Rectal smooth muscle tissue (tissue), 1 donor: Measurements from ENCODE around the gene DNAH17.
"Not testable (repeated sequence)": the region's sequence is repeated elsewhere in the genome, so short reads cannot be mapped to it uniquely, and the experiment has no call there.

Experiments used
- H3K27ac ChIP-seq: one replicate; pipeline ENCODE4 v1.7.0; 2013; ENCODE audit warnings: low read depth, low read length, inconsistent platforms
- H3K27me3 ChIP-seq: one replicate; pipeline ENCODE4 v1.7.0; 2013; ENCODE audit warnings: low read length; ENCODE audit not compliant: control insufficient read depth, insufficient read depth
- H3K36me3 ChIP-seq: one replicate; pipeline ENCODE4 v1.7.0; 2013; ENCODE audit warnings: low read length; ENCODE audit not compliant: control insufficient read depth, insufficient read depth
- H3K4me1 ChIP-seq: one replicate; pipeline ENCODE4 v1.7.0; 2013; ENCODE audit warnings: low read length; ENCODE audit not compliant: control insufficient read depth, insufficient read depth
- H3K4me3 ChIP-seq: one replicate; pipeline ENCODE4 v1.7.0; 2013; ENCODE audit warnings: low read length
- H3K9ac ChIP-seq: one replicate; pipeline ENCODE4 v1.7.0; 2013; ENCODE audit warnings: low read length

The DNAH17 gene

GRCh38 chr17:78517421-78517820 is 59.8 kb downstream of the DNAH17 start:
- H3K27ac ChIP-seq = no peak overlapping the region
- no peaks in the 10 kb centered on the region for H3K4me1 ChIP-seq
- H3K27me3 ChIP-seq = no peaks in the 10 kb centered on the region
- H3K4me3 ChIP-seq = no peak overlapping the region
- H3K36me3 ChIP-seq = no peaks in the 10 kb centered on the region
- H3K9ac ChIP-seq = no peak overlapping the region

DNA sequence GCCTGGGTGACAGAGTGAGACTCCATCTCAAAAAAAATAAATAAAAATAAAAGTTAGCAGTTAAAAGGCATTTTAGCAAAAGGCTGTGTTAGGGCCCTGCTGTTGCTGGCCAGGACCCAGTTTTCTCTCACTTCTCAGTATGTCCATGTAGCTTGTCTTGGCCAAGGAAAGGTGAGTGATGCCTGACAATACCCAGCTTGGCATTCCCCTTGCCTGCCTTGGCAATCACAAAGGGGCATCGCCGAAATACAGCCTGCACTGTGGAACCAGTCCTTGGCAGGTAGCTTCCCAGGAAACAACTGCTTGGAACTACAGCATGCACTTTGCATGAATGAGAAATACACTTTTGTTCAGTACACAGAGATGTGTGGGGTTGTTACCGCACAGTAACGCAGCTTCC is 61.7 kb downstream of the DNAH17 start:
- no peak overlapping the region for H3K9ac ChIP-seq
- H3K4me1 ChIP-seq = no peaks in the 10 kb centered on the region
- no peak overlapping the region for H3K27ac ChIP-seq
- H3K36me3 ChIP-seq = no peaks in the 10 kb centered on the region
- H3K27me3 ChIP-seq = no peaks in the 10 kb centered on the region
- no peak overlapping the region for H3K4me3 ChIP-seq

GRCh38 chr17:78514521-78514920 is 62.7 kb downstream of the DNAH17 start:
- Histone ChIP-seq H3K27ac (no peak overlapping the region), H3K27me3 (no peaks in the 10 kb centered on the region), H3K9ac (no peak overlapping the region), H3K4me1 (no peaks in the 10 kb centered on the region), H3K4me3 (no peak overlapping the region), H3K36me3 (no peaks in the 10 kb centered on the region)

- Histone ChIP-seq H3K36me3 (no peaks in the 10 kb centered on the region), H3K27me3 (no peaks in the 10 kb centered on the region), H3K4me1 (no peaks in the 10 kb centered on the region), H3K27ac (no peak overlapping the region), H3K4me3 (no peak overlapping the region), H3K9ac (no peak overlapping the region)
Observed at GRCh38 chr17:78512976-78513375, 64.2 kb downstream of the DNAH17 start.

DNA sequence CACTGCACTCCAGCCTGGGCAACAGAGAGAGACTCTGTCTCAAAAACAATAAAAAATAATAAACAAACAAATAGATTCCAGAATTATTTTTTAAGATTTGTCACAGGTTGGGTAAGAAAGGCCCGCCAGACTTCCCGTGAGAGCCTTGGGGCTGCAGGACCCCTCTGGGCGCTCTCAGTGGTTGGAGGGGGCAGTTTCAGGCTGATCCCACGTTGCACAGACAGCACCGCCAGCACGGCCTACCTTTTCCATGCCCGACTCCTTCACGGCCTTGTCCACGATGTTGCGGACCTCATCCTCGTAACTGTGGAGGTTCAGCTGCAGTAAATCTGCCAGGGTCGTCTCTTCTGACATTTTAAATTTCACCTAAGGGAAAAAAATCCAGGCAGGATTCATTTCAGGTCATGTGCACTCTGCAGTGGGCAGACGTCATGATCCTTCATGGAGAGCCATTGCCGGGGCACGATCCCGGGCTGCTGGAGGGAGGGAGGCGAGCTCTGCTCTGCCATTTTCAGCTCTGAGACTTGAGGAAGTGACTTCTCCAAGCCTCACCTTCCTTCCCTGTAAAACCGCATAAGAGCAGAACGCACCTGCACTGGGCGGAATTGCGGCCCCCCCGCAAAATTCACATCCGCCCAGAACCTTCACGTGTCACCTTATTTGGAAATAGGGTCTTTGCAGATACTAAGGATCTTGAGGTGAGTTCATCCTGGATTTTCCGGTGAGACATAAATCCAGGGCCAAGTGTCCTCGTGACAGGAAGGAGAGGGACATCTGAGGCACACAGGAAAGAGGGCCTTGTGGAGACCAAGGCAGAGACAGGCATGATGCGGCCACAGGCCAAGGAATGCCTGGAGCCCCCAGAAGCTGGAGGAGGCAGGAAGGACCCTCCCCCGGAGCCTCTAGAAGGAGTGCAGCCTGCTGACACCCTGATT is 66.8 kb downstream of the DNAH17 start:
- Histone ChIP-seq H3K27ac (no peak overlapping the region), H3K27me3 (no peaks in the 10 kb centered on the region), H3K4me1 (no peaks in the 10 kb centered on the region), H3K4me3 (no peak overlapping the region), H3K9ac (no peak overlapping the region), H3K36me3 (no peaks in the 10 kb centered on the region)

DNA sequence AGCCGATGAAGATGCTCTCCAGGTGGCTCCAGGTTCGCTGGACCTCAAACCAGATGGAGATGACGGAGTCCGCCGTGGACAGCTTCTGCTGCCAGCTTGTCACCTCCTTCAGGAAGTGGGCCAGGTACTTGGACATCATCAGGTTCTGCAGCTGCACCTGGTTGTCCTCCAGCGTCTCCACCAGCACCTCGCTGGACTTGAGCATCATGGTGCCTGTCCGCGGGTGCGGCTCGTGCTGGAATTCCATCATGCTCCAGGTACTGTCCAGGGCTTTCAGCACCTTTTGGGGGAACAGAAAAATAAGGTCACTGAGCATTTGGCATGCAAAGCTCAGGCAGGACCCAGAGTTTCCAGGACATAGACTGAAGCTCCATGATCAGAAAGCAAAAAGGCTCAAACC is 69.7 kb downstream of the DNAH17 start:
- H3K9ac ChIP-seq = no peak overlapping the region
- H3K4me3 ChIP-seq = no peak overlapping the region
- H3K27me3 ChIP-seq = no peaks in the 10 kb centered on the region
- no peak overlapping the region for H3K27ac ChIP-seq
- H3K4me1 ChIP-seq = no peaks in the 10 kb centered on the region
- no peaks in the 10 kb centered on the region for H3K36me3 ChIP-seq

- no peaks in the 10 kb centered on the region for H3K4me1 ChIP-seq
- no peaks in the 10 kb centered on the region for H3K36me3 ChIP-seq
- H3K27me3 ChIP-seq = no peaks in the 10 kb centered on the region
- no peak overlapping the region for H3K4me3 ChIP-seq
- H3K9ac ChIP-seq = no peak overlapping the region
- H3K27ac ChIP-seq = no peak overlapping the region
Observed at GRCh38 chr17:78506454-78507309, 70.5 kb downstream of the DNAH17 start.

DNA sequence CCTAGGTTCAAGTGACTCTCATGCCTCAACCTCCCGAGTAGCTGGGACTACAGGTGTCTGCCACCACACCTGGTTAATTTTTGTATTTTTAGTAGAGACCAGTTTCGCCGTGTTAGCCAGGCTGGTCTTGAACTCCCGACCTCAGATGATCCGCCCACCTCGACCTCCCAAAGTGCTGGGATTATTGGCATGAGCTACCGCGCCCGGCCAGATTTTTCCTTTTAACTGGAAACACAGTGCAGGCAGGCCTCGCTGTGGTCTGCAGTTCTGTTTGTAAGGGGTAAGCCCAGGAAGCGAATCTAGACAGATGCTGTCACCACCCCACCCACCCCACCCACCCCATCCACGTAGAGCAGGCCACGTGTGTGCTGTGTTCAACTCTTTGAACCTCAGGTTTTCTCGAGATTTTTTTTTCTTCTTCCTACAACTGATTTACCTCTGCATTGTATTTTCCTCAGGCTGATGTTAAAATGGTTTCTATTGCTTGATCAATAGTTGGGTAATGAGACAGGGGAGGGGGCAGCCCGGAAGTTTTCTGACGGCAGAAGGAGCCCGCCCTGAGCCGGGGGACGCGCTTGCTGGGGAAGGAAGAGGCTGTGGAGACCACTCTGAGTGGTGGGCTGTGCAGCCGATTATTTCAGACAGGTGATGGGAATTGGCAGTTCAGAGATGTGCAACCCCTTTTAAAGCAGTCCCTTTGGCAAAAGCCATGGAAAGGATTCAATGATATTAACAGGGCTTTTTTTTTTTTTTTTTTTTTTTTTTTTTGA is 72.9 kb downstream of the DNAH17 start:
- Histone ChIP-seq H3K27ac (no peak overlapping the region), H3K9ac (no peak overlapping the region), H3K4me3 (no peak overlapping the region), H3K36me3 (no peaks in the 10 kb centered on the region), H3K27me3 (no peaks in the 10 kb centered on the region), H3K4me1 (no peaks in the 10 kb centered on the region)

DNA sequence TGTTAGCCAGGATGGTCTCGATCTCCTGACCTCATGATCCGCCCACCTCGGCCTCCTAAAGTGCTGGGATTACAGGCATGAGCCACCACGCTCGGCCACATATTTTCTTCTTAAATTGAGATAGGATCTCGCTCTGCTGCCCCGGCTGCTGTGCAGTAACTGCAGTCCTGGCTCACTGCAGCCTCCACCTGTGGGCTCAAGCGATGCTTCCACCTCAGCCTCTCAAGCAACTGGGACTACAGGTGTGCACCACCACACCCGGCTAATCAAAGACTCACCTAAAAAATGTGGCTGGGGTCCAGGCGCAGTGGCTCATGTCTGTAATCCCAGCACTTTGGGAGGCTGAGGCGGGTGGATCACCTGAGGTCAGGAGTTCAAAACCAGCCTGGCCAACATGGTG is 73.8 kb downstream of the DNAH17 start:
- not testable (repeated sequence) for H3K9ac ChIP-seq, H3K4me1 ChIP-seq, H3K27ac ChIP-seq, H3K36me3 ChIP-seq, H3K27me3 ChIP-seq, H3K4me3 ChIP-seq

DNA sequence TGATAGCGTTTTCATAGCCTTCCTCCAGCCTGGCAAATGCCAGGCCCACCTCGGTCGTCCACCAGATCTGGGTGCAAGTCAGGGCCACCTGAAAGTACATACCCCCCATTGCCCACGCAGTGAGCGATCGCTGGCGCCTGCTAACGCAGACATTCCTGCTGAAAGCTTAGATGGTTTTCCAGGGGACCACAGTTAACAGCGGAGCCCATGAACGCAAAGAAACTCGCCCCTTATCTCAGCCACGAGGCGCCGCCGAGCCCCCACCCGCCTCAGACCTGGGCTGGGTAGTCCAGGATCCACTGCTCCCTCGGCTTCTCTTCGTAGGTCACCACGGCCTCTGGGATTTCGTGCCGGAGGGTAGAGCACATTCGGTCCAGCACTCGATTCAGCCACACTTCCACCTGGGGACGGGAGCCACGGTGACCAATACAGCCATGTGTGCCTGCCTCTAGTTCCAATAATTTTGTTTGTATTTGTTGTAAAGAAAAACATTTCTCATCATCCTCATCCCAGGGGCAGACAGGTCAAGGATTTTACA is 74.5 kb downstream of the DNAH17 start:
- Histone ChIP-seq H3K4me3 (no peak overlapping the region), H3K9ac (no peak overlapping the region), H3K27ac (no peak overlapping the region), H3K27me3 (no peaks in the 10 kb centered on the region), H3K36me3 (no peaks in the 10 kb centered on the region), H3K4me1 (no peaks in the 10 kb centered on the region)

- H3K36me3 ChIP-seq = no peaks in the 10 kb centered on the region
- H3K9ac ChIP-seq = no peak overlapping the region
- H3K4me1 ChIP-seq = no peaks in the 10 kb centered on the region
- no peaks in the 10 kb centered on the region for H3K27me3 ChIP-seq
- no peak overlapping the region for H3K4me3 ChIP-seq
- H3K27ac ChIP-seq = no peak overlapping the region
Observed at GRCh38 chr17:78501241-78502036, 75.8 kb downstream of the DNAH17 start.
